ENCODE results near the gene TOP3B. TPM values are rescaled to one million over a fixed set of nuclear protein-coding genes. Genes with fewer than 3 reads are reported as not detected.

TOP3B gene
- total RNA-seq, 4 donors from 2014 or later = 44.9 to 94.6 (median 65.4) TPM

GRCh38 chr22:21918466-21919185 is 64.0 kb downstream of the TOP3B start:
- Histone ChIP-seq H3K36me3 (no peaks in the 10 kb centered on the region), H3K4me1 (no peaks in the 10 kb centered on the region), H3K4me3 (no peak overlapping the region), H3K27me3 (no peaks in the 10 kb centered on the region), H3K27ac (no peak overlapping the region), H3K9me3 (no peaks in the 10 kb centered on the region)
- intact Hi-C loops (cut with DNase I; ENCODE audit: low total_unique reads) (no loop called here), in situ Hi-C loops (cut with MboI; ENCODE audit: low pct_ligation_motif_present in 1 of 4, low pct_unique_long_range_greater_than_20kb in 1 of 4, low sequenced_read_pairs in 3 of 4) (no loop called here)
- 80 to 95% methylated on average over 4 to 12 of the region's 12 CpGs for WGBS, 2 donors (ENCODE audit: low coverage in 1 of 2)
- TF ChIP-seq POLR2AphosphoS5 (IDR thresholded peaks at IDR 0.05) (no peak), POLR2A (IDR thresholded peaks at IDR 0.05) (no peak), CTCF (IDR thresholded peaks at IDR 0.05) (no peak), EP300 (IDR thresholded peaks at IDR 0.05; ENCODE audit: low read depth) (no peak)
- DNase-seq = no peak

- in situ Hi-C loops (cut with MboI; ENCODE audit: low pct_ligation_motif_present in 1 of 4, low pct_unique_long_range_greater_than_20kb in 1 of 4, low sequenced_read_pairs in 3 of 4) (no loop called here), intact Hi-C loops (cut with DNase I; ENCODE audit: low total_unique reads) (no loop called here)
- Histone ChIP-seq H3K36me3 (no peaks in the 10 kb centered on the region), H3K4me3 (no peak overlapping the region), H3K27me3 (no peaks in the 10 kb centered on the region), H3K27ac (no peak overlapping the region), H3K9me3 (no peaks in the 10 kb centered on the region), H3K4me1 (no peaks in the 10 kb centered on the region)
- TF ChIP-seq POLR2A (IDR thresholded peaks at IDR 0.05) = no peak
- no peak for TF ChIP-seq CTCF (IDR thresholded peaks at IDR 0.05)
- no peak for TF ChIP-seq POLR2AphosphoS5 (IDR thresholded peaks at IDR 0.05)
- no peak for TF ChIP-seq EP300 (IDR thresholded peaks at IDR 0.05; ENCODE audit: low read depth)
- no peak for DNase-seq
- 89% methylated on average over 6 of the region's 6 CpGs; no CpG with 5 or more reads in 1 of the 2 donors for WGBS, 2 donors (ENCODE audit: low coverage in 1 of 2)
These were observed 64.7 kb downstream of the TOP3B start for GRCh38 chr22:21917959-21918261.

DNA sequence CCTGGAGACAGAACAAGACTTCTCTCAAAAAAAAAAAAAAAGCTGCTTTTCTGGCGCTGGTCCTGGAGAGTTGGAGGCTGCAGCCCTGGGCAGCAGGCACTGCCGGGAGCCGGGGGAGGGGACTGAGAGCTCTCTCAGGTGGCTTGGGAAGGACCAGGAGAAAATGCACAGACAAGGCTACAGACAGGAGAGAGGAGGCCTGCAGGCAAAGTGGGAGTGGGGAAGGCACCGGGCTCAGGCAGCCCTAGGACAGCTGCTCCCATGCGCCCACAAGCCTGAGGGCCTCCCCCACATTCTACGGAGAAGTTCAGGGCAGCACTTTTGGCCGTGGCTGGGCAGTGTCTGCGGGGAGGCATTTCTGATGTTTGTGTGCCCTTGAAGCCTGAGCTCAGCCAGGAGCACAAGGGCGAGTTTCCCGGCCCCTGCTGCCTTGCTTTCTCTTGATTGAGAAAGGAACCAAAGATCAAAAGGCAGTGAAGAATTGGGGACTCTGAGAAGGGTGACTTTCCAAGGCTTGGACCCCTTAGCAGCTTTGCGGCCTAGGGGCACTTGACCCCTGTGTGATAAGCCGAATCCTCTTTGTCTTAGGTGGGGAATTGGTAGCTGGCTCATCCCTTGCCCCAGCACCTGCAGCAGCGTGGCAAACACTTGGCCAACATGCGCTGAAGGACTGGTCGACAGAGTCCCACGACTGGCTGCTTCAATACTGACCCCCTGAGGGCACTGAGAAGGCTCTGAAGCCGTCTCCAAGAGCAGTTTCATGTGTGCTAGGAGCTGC is 65.2 kb downstream of the TOP3B start:
- in situ Hi-C loops (cut with MboI; ENCODE audit: low pct_ligation_motif_present in 1 of 4, low pct_unique_long_range_greater_than_20kb in 1 of 4, low sequenced_read_pairs in 3 of 4) = no loop called here
- TF ChIP-seq CTCF (IDR thresholded peaks at IDR 0.05) (no peak), POLR2AphosphoS5 (IDR thresholded peaks at IDR 0.05) (no peak), EP300 (IDR thresholded peaks at IDR 0.05; ENCODE audit: low read depth) (no peak), POLR2A (IDR thresholded peaks at IDR 0.05) (no peak)

GRCh38 chr22:21916309-21916918 is 66.2 kb downstream of the TOP3B start:
- no peaks in the 10 kb centered on the region for H3K9me3 ChIP-seq
- no peaks in the 10 kb centered on the region for H3K36me3 ChIP-seq
- TF ChIP-seq POLR2AphosphoS5 (IDR thresholded peaks at IDR 0.05) (no peak), CTCF (IDR thresholded peaks at IDR 0.05) (no peak), EP300 (IDR thresholded peaks at IDR 0.05; ENCODE audit: low read depth) (no peak), POLR2A (IDR thresholded peaks at IDR 0.05) (no peak)
- H3K27me3 ChIP-seq = no peaks in the 10 kb centered on the region
- in situ Hi-C loops (cut with MboI; ENCODE audit: low pct_ligation_motif_present in 1 of 4, low pct_unique_long_range_greater_than_20kb in 1 of 4, low sequenced_read_pairs in 3 of 4) = no loop called here
- no peak for DNase-seq
- H3K4me3 ChIP-seq = no peak overlapping the region
- no peaks in the 10 kb centered on the region for H3K4me1 ChIP-seq
- 85% methylated on average over 4 of the region's 4 CpGs; no CpG with 5 or more reads in 1 of the 2 donors for WGBS, 2 donors (ENCODE audit: low coverage in 1 of 2)
- intact Hi-C loops (cut with DNase I; ENCODE audit: low total_unique reads) = no loop called here
- no peak overlapping the region for H3K27ac ChIP-seq

More for the DNA sequence above, 65.2 kb downstream of the TOP3B start:
- Histone ChIP-seq H3K4me1 (no peaks in the 10 kb centered on the region), H3K9me3 (no peaks in the 10 kb centered on the region), H3K36me3 (no peaks in the 10 kb centered on the region), H3K27me3 (no peaks in the 10 kb centered on the region), H3K4me3 (no peak overlapping the region), H3K27ac (no peak overlapping the region)
- 25 to 73% methylated on average over 4 to 17 of the region's 17 CpGs for WGBS, 2 donors (ENCODE audit: low coverage in 1 of 2)
- DNase-seq = no peak
- intact Hi-C loops (cut with DNase I; ENCODE audit: low total_unique reads) = no loop called here

Data from transverse colon (tissue), 4 donors.